GM21717 (cell line): ENCODE measurements around the gene CTIF.

Experiments
- ATAC-seq: cut with Tn5 transposase; IDR thresholded peaks from one replicate; pipeline ENCODE4 v1.9.1; 2021; ENCODE audit warnings: mild to moderate bottlenecking, moderate library complexity; ENCODE audit not compliant: unreplicated experiment

Gene CTIF

GRCh38 chr18:48871391-48872166 lies 332.7 kb downstream of the CTIF start:
- no peak for ATAC-seq

GRCh38 chr18:48872234-48873145 lies 333.7 kb downstream of the CTIF start:
- ATAC-seq = no peak

- ATAC-seq = no peak
These were observed 335.4 kb downstream of the CTIF start for GRCh38 chr18:48874233-48874632.

- no peak for ATAC-seq
These were observed 335.9 kb downstream of the CTIF start for GRCh38 chr18:48874701-48875162.

DNA sequence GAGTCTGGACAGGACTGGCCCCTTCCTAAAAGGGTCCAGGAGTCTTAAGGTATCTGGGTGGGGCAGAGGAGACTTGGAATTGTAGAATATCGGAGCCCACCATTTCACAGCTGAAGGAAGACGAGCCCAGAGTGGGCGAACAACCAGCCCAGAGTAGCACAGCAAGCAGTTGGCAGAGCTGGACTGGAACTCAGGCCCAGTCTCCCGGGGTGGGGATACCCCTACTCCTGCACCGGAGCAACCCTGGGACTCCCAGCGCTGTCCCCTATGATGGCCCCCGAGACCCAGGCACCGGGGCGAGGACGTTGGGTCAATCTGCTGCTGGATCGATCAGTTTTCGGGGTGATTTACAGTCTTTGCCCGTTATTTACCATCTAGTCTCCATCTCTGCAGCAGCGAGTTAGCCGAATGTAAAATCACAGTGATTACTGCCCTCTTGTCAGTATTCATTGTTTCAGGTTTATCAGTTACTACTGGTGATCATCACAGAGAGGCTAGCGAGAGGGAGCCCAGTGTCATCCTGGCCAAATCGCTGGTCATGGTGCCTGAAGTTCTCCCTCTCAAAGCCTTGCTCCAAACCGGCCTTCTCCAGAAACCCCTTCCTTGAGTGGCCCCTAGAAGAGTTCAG lies 336.6 kb downstream of the CTIF start:
- no peak for ATAC-seq

DNA sequence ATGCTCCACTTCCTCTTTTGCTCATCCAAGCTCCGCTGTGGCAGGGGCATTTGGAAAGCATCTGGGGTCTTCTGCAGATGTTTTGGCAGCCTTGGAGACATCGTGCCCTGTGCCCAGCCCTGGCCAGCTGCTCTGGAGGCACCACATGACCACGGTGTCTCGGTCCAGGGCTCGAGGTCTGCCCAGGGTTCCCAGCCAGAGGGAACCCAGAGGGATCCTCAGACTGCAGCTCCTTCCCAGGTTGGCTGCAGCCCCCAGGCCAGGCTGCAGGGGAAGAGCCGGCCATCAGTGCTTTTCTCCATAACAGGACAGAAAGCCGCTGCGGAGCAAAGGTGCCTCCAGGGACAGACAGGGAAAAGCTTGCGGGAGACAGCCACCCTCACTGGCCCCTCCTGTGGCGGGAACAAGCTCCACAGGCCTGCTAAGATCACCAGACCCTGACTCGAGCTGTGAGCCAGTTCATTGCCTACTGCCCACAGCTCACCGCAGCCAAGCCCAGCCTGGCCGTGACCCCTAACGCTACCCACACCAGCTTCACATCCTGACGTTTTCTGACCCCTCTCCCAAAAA lies 337.2 kb downstream of the CTIF start:
- ATAC-seq = no peak

- no peak for ATAC-seq
These were observed 337.8 kb downstream of the CTIF start for GRCh38 chr18:48876590-48876989.

DNA sequence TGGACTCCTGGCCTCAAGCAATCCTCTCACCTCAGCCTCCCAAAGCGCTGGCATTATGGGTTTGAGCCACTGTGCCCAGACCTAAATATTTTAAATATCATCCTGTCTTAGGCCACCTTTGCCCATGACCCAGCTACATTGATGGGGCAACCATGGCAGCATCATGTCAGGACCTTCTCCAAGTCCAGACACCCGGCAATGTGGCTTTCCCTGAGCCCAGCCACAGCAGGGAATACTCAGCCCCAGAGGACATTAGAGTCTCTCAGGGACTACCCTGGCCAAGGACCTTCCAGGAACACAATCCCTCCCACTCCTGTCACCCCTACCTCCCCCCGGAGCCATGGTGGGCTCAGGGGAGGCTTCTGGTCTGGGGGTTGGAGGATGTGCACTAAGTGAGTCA lies 339.1 kb downstream of the CTIF start:
- no peak for ATAC-seq

DNA sequence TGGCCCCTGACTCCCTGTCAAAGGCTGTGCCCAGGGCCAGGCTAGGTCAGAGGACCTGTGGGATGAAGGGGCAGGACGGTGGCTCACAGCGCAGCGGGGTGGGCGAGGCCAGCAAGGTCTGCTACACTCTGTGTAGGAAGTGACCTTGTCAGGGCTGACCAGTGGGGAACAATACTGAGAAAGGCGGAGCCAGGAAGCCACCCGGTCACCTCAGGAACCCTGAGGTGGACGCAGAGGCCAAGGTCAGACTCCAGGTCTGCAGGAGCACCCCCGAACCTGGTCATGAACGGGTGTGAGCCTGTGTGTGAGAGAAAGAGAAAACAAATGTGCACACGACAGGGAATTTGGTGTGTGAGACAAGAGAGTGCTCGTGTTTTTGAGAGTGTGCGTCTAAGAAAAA lies 339.6 kb downstream of the CTIF start:
- ATAC-seq = no peak

DNA sequence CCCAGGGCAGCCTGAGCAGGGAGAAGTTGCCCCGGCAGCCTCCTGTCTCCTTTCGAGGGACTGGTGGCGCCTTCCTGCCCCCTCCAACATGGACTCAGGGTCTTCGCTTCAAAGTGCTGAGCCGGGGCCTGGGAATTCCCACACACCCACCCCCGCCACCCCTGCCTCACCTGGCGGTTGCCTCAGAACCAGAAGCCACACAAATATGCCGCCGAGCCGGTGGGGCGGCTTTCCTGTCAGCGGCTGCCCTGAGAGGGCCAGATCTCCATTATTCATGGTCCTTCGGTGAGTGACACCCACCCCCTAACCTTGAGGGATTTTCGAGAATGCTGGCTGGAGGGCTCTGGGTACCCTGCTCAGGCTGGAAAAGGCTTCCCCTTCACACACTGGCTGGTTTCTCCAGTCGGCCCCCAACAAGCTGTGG lies 340.2 kb downstream of the CTIF start:
- ATAC-seq = no peak

GRCh38 chr18:48880931-48881330 lies 342.1 kb downstream of the CTIF start:
- ATAC-seq = no peak

DNA sequence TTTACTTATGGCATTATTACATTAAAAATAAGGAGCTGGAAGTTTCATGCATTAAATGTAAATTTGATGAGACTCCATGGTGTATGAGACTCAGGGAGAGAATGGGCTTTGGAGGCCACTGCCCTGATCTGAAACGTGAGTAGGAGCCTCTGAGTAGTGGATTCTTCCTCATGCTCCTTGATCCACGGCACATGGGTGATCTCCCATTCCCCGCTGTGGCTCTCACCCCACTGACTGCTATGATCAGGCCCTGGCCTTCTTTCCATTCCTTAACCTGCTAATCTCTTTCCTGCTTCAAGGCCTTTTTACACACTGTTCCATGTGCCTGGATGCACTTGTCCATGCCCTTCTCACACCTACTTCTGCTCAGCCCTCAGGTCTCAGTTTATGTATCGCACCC lies 343.5 kb downstream of the CTIF start:
- no peak for ATAC-seq

- ATAC-seq = no peak
These were observed 345.5 kb downstream of the CTIF start for GRCh38 chr18:48884306-48884705.

DNA sequence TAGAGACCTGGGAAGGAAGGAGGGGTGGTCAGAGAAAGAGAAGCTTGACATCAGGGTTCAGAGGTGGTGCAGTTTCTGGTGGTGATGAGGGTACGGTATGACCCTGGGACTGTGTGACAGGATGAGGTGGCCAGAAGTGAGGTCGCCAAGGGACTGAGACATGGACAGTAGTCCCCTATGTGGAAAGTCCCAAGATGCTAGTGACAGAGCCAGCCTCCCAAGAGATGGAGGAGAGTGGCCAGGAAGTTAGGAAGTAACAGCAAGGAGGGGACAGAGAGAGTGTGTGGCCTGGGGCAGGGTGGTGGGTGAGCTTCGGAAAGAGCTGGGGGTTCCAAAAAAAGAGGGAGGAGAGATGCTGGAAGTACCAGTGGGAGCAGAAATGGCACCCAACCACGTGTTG lies 345.9 kb downstream of the CTIF start:
- ATAC-seq = no peak

GRCh38 chr18:48885266-48885923 lies 346.6 kb downstream of the CTIF start:
- no peak for ATAC-seq

GRCh38 chr18:48885924-48886400 lies 347.1 kb downstream of the CTIF start:
- ATAC-seq = no peak

DNA sequence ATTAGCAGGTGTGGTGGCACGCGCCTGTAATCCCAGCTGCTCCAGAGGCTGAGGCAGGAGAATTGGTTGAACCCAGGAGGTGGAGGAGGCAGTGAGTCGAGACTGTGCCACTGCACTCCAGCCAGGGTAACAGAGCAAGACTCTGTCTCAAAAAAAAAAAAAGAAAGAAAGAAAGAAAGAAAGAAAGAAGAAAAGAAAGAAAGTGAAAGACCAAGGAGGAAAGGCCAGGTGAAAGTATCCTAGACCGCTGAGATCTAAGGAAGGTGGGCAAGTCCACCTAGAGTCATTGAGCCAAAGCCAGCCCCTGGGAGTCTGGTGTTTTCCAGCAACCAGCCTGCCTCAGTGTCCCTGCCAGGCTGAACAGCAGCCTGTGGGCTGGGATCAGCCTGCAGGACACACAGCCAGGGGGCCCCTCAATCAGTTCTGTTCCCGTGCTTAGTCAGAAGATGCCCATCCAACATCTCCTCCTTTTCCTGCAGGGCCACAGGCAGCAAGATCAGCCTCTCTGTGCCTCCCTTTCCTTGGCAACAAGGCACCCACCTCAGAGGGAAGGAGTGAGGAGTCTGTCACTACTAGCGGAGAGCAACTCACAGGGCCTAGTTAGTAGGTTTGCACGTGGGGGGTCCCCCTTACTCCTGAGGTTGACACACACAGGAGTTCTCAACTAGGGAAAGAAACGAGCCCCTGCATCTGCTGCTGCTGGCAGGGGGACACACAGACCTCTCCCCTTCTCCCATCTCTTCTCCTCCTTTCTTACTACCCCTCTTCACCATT lies 347.9 kb downstream of the CTIF start:
- no peak for ATAC-seq

DNA sequence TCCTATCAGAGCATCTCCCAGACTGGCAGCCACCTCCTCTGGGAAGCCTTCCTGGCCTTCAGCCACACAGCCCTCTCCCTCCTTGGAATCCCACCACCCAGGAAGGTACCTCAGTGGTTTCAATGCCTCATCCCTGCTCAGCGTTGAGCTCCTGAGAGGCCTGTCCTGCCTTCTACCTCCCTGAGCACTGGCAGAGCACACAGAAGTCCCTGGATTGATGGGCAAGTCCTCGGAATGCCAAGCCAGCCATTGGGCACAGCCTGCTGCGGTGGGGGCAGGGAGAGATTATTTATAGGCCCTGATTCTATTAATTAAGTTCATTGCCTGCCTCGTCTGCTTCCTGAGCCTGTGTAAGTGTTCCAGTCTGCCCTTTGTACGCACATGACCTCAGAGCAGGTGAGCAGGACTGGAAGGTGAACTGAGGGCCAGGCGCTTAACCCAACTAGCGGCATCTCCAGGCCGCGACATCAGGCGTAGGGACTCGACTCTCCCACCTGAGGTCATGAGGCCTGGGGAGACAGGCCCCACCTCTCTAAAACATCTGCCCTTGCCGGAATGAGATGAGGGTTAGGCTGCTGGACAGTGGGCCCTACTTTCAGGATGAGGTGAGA lies 348.6 kb downstream of the CTIF start:
- ATAC-seq = no peak
